IMR-90 (cell line): ENCODE data around the gene STARD8. TPM values are rescaled to one million over a fixed set of nuclear protein-coding genes. Genes with fewer than 3 reads are reported as not detected.

ENCODE experiments used
- ATAC-seq: fragments of 200-7000 bp; cut with Tn5 transposase; 2 replicates; pipeline ENCODE4 v1.9.1; 2020; ENCODE audit warnings: low read depth, mild to moderate bottlenecking, moderate library complexity
- BruUV-seq: library from RNA; stranded (reverse); fragments of 400-500 nt; replicated peaks from 2 replicates; lab custom pipeline; 2021; lab: Mats Ljungman, UMichigan
- CTCF ChIA-PET: fragments of 300-600 bp; formaldehyde crosslinking; extraction: SDS; loops from one replicate; lab custom pipeline; 2021; ENCODE audit warnings: antibody characterized with exemption; lab: Yijun Ruan, JAX
- POLR2A ChIA-PET: fragments of 300-600 bp; sonication (Branson Sonifier 250); formaldehyde crosslinking; loops from one replicate; lab custom pipeline; 2022; ENCODE audit warnings: antibody characterized with exemption; ENCODE audit not compliant: unreplicated experiment; lab: Charles Lee
- DNase-seq: peaks from one replicate; pipeline ENCODE4 v3.0.0; 2013
- H2AFZ ChIP-seq: replicated peaks from 2 replicates; pipeline ENCODE3; 2013; ENCODE audit warnings: low read length, mild to moderate bottlenecking; ENCODE audit not compliant: poor library complexity
- H2AK5ac ChIP-seq: 2 replicates; pipeline ENCODE4 v1.6.1; 2013; ENCODE audit warnings: low read depth, low read length, inconsistent platforms
- H2AK9ac ChIP-seq: replicated peaks from 2 replicates; pipeline ENCODE3; 2013; ENCODE audit warnings: mild to moderate bottlenecking, low read depth, low read length, moderate library complexity; ENCODE audit not compliant: poor library complexity
- H2BK120ac ChIP-seq: 2 replicates; pipeline ENCODE4 v1.6.1; 2013; ENCODE audit warnings: low read depth, low read length, inconsistent platforms
- H2BK15ac ChIP-seq: 3 replicates; pipeline ENCODE4 v1.6.1; 2013; ENCODE audit warnings: low read depth, low read length, inconsistent platforms
- H2BK20ac ChIP-seq: 2 replicates; pipeline ENCODE4 v1.6.1; 2013; ENCODE audit warnings: low read depth, mild to moderate bottlenecking, inconsistent platforms, low read length, moderate library complexity
- H2BK5ac ChIP-seq: 2 replicates; pipeline ENCODE4 v1.6.1; 2013; ENCODE audit warnings: mild to moderate bottlenecking, low read depth, low read length, inconsistent platforms; ENCODE audit not compliant: poor library complexity, severe bottlenecking
- H3K14ac ChIP-seq: replicated peaks from 2 replicates; pipeline ENCODE4 v1.6.1; 2013; ENCODE audit warnings: low read depth, low read length, inconsistent platforms
- H3K18ac ChIP-seq: 2 replicates; pipeline ENCODE4 v1.6.1; 2013; ENCODE audit warnings: low read depth, low read length, control low read depth
- H3K23ac ChIP-seq: 2 replicates; pipeline ENCODE4 v1.6.1; 2013; ENCODE audit warnings: low read depth, low read length, inconsistent platforms
- H3K27ac ChIP-seq: 2 replicates; pipeline ENCODE4 v1.5.1; 2013; ENCODE audit warnings: mild to moderate bottlenecking, control low read depth, low read length; ENCODE audit not compliant: insufficient read depth
- H3K27me3 ChIP-seq: 2 replicates; pipeline ENCODE4 v1.6.1; 2013; ENCODE audit warnings: low read length; ENCODE audit not compliant: control insufficient read depth, insufficient read depth
- H3K36me3 ChIP-seq: 2 replicates; pipeline ENCODE4 v1.6.1; 2013; ENCODE audit warnings: low read length, mixed read lengths; ENCODE audit not compliant: control insufficient read depth, insufficient read depth
- H3K4ac ChIP-seq: 2 replicates; pipeline ENCODE4 v1.6.1; 2013; ENCODE audit warnings: low read depth, low read length, inconsistent platforms
- H3K4me1 ChIP-seq: 2 replicates; pipeline ENCODE4 v1.6.1; 2013; ENCODE audit warnings: low read length, mixed read lengths; ENCODE audit not compliant: control insufficient read depth, insufficient read depth
- H3K4me2 ChIP-seq: 2 replicates; pipeline ENCODE4 v1.6.1; 2013; ENCODE audit warnings: low read depth, mild to moderate bottlenecking, control low read depth, low read length, moderate library complexity
- H3K4me3 ChIP-seq: 2 replicates; pipeline ENCODE4 v1.5.1; 2013; ENCODE audit warnings: low read depth, mild to moderate bottlenecking, control low read depth, low read length, moderate library complexity; ENCODE audit not compliant: insufficient read depth
- H3K56ac ChIP-seq: 2 replicates; pipeline ENCODE4 v1.6.1; 2013; ENCODE audit warnings: low read length, inconsistent platforms; ENCODE audit not compliant: insufficient read depth; ENCODE audit errors: extremely low read depth
- H3K79me1 ChIP-seq, 2 experiments: 2 replicates each; pipeline ENCODE4 v1.6.1; 2013; ENCODE audit warnings: low read length in 2 of 2, inconsistent platforms in 1 of 2, low read depth in 1 of 2
- H3K9ac ChIP-seq: 2 replicates; pipeline ENCODE4 v1.6.1; 2013; ENCODE audit warnings: low read depth, low read length, control low read depth
- H3K9me1 ChIP-seq: 2 replicates; pipeline ENCODE4 v1.6.1; 2013; ENCODE audit warnings: low read length, inconsistent platforms; ENCODE audit not compliant: insufficient read depth
- H3K9me3 ChIP-seq: 2 replicates; pipeline ENCODE4 v1.6.1; 2013; ENCODE audit warnings: low read length; ENCODE audit not compliant: control insufficient read depth, insufficient read depth
- H4K20me1 ChIP-seq: 2 replicates; pipeline ENCODE4 v1.6.1; 2013; ENCODE audit warnings: low read length, inconsistent platforms; ENCODE audit not compliant: insufficient read depth
- H4K5ac ChIP-seq: 2 replicates; pipeline ENCODE4 v1.6.1; 2013; ENCODE audit warnings: mild to moderate bottlenecking, low read depth, low read length, control low read depth
- H4K8ac ChIP-seq, 2 experiments: 2 replicates each; pipeline ENCODE4 v1.6.1; 2013; ENCODE audit warnings: low read depth in 2 of 2, low read length in 2 of 2, control low read depth in 1 of 2, inconsistent platforms in 1 of 2
- H4K91ac ChIP-seq: 2 replicates; pipeline ENCODE4 v1.6.1; 2013; ENCODE audit warnings: low read depth, low read length, inconsistent platforms; ENCODE audit not compliant: insufficient read depth
- BHLHE40 ChIP-seq: fragments of 150-350 bp; IDR thresholded peaks from 2 replicates; pipeline ENCODE4 v1.6.1; 2016; ENCODE audit warnings: mild to moderate bottlenecking, low read depth, low read length
- CTCF ChIP-seq: conservative IDR thresholded peaks from 2 replicates; pipeline ENCODE4 v1.5.1; 2012; ENCODE audit warnings: mild to moderate bottlenecking, low read depth, low read length, improper control_type of control experiment
- POLR2A ChIP-seq: IDR thresholded peaks from 2 replicates; pipeline ENCODE4 v1.6.1; 2012; ENCODE audit warnings: mild to moderate bottlenecking, low read depth, low read length
- RCOR1 ChIP-seq: IDR thresholded peaks from 2 replicates; pipeline ENCODE4 v1.6.1; 2012; ENCODE audit warnings: mild to moderate bottlenecking, low read length, improper control_type of control experiment; ENCODE audit not compliant: insufficient replicate concordance
- WGBS, 2 experiments: methylation state at CpG; one replicate each; pipeline versions ENCODE4 v1.1.5 to v1.1.7; 2013; ENCODE audit warnings: missing lambda C conversion rate in 2 of 2; ENCODE audit not compliant: insufficient read length in 1 of 2; ENCODE audit errors: extremely low coverage in 2 of 2; 5-methylcytosine and 5-hydroxymethylcytosine counted together
- dilution Hi-C: fragments of 300-500 bp; cut with HindIII; formaldehyde crosslinking; loops from one replicate; pipeline ENCODE4 v1.14.3; 2018; ENCODE audit warnings: low sequenced_read_pairs; ENCODE audit not compliant: unreplicated experiment
- in situ Hi-C: fragments of 300-500 bp; cut with MboI; formaldehyde crosslinking; loops from 3 replicates; pipeline ENCODE4 v1.14.3; 2019; ENCODE audit warnings: low sequenced_read_pairs, inconsistent platforms, mixed read lengths
- intact Hi-C: fragments of 100-400 bp; cut with micrococcal nuclease; formaldehyde crosslinking; loops from 2 replicates; pipeline ENCODE4 v1.10.0; 2022
- polyA plus RNA-seq, 3 experiments: library from polyadenylated mRNA; depleted of rRNA; stranded (reverse); fragments of >200 nt; gene quantifications; 2 replicates each; pipeline ENCODE4 v1.2.3, GENCODE V29; 2012; ENCODE audit warnings: low replicate concordance in 1 of 3
- total RNA-seq: library from RNA; depleted of rRNA; stranded (reverse); fragments of >200 nt; gene quantifications from 2 replicates; pipeline ENCODE4 v1.2.3, GENCODE V29; 2012

STARD8 gene
- total and polyA plus RNA-seq, 2 of the 4 experiments (the other 2 are of a cell fraction): 1.6 to 2.3 TPM

- TF ChIP-seq POLR2A: no peak
- TF ChIP-seq CTCF: no peak
- TF ChIP-seq BHLHE40: no peak
- TF ChIP-seq RCOR1: no peak
- no CpG with 5 or more reads among the region's 5 CpGs for WGBS, 2 experiments
- ATAC-seq (no peak), DNase-seq (no peak)
- Histone ChIP-seq H2BK5ac (no peak overlapping the region), H3K9me3 (no peaks in the 10 kb centered on the region), H4K91ac (no peak overlapping the region), H2BK120ac (no peak overlapping the region), H3K23ac (no peak overlapping the region), H3K9me1 (0 out of 2 replicates have a peak, but pooled peaks cover 3% of the 10 kb centered on the region), H2AK9ac (no peak overlapping the region), H3K9ac (no peak overlapping the region), H3K4ac (no peak overlapping the region), H3K27me3 (peaks cover 18% of the 10 kb centered on the region), H3K18ac (no peak overlapping the region), H3K4me3 (no peak overlapping the region), H2BK20ac (no peak overlapping the region), H3K36me3 (no peaks in the 10 kb centered on the region), H4K8ac (no peak overlapping the region), H3K27ac (no peak overlapping the region), H3K56ac (no peak overlapping the region), H3K79me1 (no peaks in the 10 kb centered on the region), H2BK15ac (no peak overlapping the region), H3K4me1 (no peaks in the 10 kb centered on the region), H4K20me1 (no peaks in the 10 kb centered on the region), H3K14ac (no peak overlapping the region), H4K5ac (no peak overlapping the region), H3K4me2 (no peak overlapping the region), H2AFZ (no peak overlapping the region), H2AK5ac (no peak overlapping the region)
- ChIA-PET CTCF (no interaction called here), POLR2A (no interaction called here)
- dilution Hi-C loops: no loop called here
- BruUV-seq: no TSS peak
- in situ Hi-C loops: no loop called here
- intact Hi-C loops: no loop called here
These were observed 80.7 kb downstream of the STARD8 start for GRCh38 chrX:68728186-68728585.
